A549 treated with DMSO at 1 μM for 4 hours (cell line): ENCODE measurements around the gene PCK1. TPM values are rescaled to one million over a fixed set of nuclear protein-coding genes. Genes with fewer than 3 reads are reported as not detected.

Experiments
- total RNA-seq: library from RNA; stranded (reverse); fragments of 200-300 nt; extraction: Qiagen RNA extraction; gene quantifications from 5 replicates; pipeline ENCODE4 v1.2.3, GENCODE V29; 2022; ENCODE audit warnings: low read depth

PCK1 gene
- 0.03 TPM in 1 of 5 replicates, not detected in the others for total RNA-seq

DNA sequence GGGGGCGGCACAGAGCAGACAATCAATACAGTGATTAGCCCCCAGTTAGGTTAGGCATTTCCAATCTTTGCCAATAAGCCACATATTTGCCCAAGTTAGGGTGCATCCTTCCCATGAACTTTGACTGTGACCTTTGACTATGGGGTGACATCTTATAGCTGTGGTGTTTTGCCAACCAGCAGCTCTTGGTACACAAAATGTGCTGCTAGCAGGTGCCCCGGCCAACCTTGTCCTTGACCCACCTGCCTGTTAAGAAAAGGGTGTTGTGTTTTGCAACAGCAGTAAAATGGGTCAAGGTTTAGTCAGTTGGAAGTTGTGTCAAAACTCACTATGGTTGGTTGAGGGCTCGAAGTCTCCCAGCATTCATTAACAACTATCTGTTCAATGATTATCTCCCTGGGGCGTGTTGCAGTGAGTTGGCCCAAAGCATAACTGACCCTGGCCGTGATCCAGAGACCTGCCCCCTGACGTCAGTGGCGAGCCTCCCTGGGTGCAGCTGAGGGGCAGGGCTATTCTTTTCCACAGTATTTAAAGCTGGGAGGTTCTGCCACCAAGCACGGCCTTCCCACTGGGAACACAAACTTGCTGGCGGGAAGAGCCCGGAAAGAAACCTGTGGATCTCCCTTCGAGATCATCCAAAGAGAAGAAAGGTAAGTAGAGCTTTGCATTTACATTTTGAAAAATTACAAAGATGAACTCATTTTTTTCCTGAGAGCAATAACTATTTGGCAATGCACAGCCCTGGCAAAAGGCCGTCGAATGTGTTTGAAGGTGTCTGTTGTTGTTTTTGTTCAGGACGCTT, at the start of gene PCK1:
Gene PCK1, plus strand, starts transcription at position 557 of the 802 bp plus-strand sequence. CDS start 302 bp downstream, outside the sequence.

DNA sequence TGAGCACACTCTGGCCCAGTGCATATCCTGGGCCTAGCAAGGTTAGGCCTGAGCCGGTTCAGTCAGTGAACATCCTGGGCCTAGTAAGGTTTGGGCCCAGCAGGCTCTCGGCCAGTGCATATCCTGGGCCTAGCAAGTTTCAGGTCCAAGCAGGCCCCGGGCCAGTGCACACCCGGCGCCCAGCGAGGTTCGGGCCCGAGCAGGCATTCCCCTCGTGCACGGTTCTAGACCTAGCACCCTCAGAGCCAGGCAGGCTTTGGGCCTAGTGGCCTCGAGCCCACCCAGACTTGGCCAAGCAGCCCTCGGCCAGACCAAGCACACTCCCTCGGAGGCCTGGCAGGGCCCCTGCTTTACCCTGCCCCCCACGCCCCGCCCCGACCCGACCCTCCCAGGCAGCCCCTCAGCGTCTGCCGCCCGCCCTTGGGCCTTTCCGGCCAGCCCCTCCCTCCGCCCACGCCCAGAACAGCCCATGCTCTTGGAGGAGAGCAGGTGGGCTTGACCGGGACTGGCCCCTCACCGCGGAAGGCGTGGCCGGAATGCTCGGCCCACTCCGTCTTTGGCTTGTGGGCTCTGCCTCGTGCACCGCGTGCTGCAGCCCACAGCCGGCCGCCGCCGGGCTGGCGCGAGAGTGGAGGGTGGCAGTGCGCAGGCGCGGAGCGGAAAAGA, 36.3 kb upstream of the PCK1 start, which contains the start of gene CTCFL:
Gene CTCFL, minus strand, starts transcription at position 630 of the 666 bp plus-strand sequence. CDS start 935 bp downstream, outside the sequence.

Other genes starting within 250 kb of the PCK1 start
- gene SPO11, start 231.3 kb upstream of the PCK1 start, total RNA-seq, result not detected in 5 replicates
- 65.2 to 76.9 TPM (median 68.2 TPM) in 5 replicates for gene RAE1, start 209.9 kb upstream of the PCK1 start, total RNA-seq
- 26.8 to 35.2 TPM (median 32.9 TPM) in 5 replicates for gene RBM38, start 169.7 kb upstream of the PCK1 start, total RNA-seq
- gene CTCFL, start 36.0 kb upstream of the PCK1 start, total RNA-seq, result not detected in 5 replicates
- 0.06 to 0.07 TPM in 2 of 5 replicates, not detected in the others for gene ZBP1, start 59.3 kb downstream of the PCK1 start, total RNA-seq
- gene PMEPA1, start 148.9 kb downstream of the PCK1 start, total RNA-seq, result 197 to 537 TPM (median 413 TPM) in 5 replicates